Calu3 (cell line): ENCODE measurements around the gene GJB4. TPM values are rescaled to one million over a fixed set of nuclear protein-coding genes. Genes with fewer than 3 reads are reported as not detected.

Source experiments
- BruUV-seq: library from RNA; stranded (reverse); fragments of 400-500 nt; replicated peaks from 2 replicates; lab custom pipeline; 2021; lab: Mats Ljungman, UMichigan
- CTCF ChIA-PET: fragments of 300-600 bp; sonication (Branson Sonifier 250); formaldehyde crosslinking; loops from one replicate; lab custom pipeline; 2022; ENCODE audit warnings: antibody characterized with exemption; lab: Charles Lee
- DNase-seq: peaks from one replicate; pipeline ENCODE4 v3.0.0; 2022
- H3K27ac Mint-ChIP-seq: one replicate; pipeline ENCODE4 v1.8.0; 2022; ENCODE audit warnings: mixed read lengths; ENCODE audit not compliant: unreplicated experiment
- H3K27me3 Mint-ChIP-seq: one replicate; pipeline ENCODE4 v1.8.0; 2022; ENCODE audit warnings: mixed read lengths; ENCODE audit not compliant: unreplicated experiment
- H3K36me3 Mint-ChIP-seq: one replicate; pipeline ENCODE4 v1.8.0; 2022; ENCODE audit warnings: mild to moderate bottlenecking, moderate library complexity, mixed read lengths; ENCODE audit not compliant: insufficient read depth, unreplicated experiment
- H3K4me1 Mint-ChIP-seq: one replicate; pipeline ENCODE4 v1.8.0; 2022; ENCODE audit warnings: mild to moderate bottlenecking, low read depth, mixed read lengths; ENCODE audit not compliant: unreplicated experiment
- H3K4me3 Mint-ChIP-seq: one replicate; pipeline ENCODE4 v1.8.0; 2022; ENCODE audit warnings: mild to moderate bottlenecking, low read depth, moderate library complexity, mixed read lengths; ENCODE audit not compliant: unreplicated experiment
- H3K9me3 Mint-ChIP-seq: one replicate; pipeline ENCODE4 v1.8.0; 2022; ENCODE audit warnings: low read depth, mixed read lengths; ENCODE audit not compliant: unreplicated experiment
- intact Hi-C: fragments of 100-400 bp; cut with micrococcal nuclease; formaldehyde crosslinking; loops from one replicate; pipeline ENCODE4 v1.10.0; 2022; ENCODE audit not compliant: unreplicated experiment
- total RNA-seq: library from RNA; stranded (reverse); gene quantifications from 2 replicates; pipeline ENCODE4 v1.2.3, GENCODE V29; 2022
- TF ChIP-seq, protein P1 (sequence below): fragments of 200-600 bp; IDR thresholded peaks from one replicate; pipeline ENCODE4 v1.8.0; 2022; ENCODE audit warnings: antibody characterized with exemption; ENCODE audit not compliant: unreplicated experiment

GJB4 gene
- total RNA-seq, 1 experiment from 2014 or later: 2.5 TPM

DNA sequence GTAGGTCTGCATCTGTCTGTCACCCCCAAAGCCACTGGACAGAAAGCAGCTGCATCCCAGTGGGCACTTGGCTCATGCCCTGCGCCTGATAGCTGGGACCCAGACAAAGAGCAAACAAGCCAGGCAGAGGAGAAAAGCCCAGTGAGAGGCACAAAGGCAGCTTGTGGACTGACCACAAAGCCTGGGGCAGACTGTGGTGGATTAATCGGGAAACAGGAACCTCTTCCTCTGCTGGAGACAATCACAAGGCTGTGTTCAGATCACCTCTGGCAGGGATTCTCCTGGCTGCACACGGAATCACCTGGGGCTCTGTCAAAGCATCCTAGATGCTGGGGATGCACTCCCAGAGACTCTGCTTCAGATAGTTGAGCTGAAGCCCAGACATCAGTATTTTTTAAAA is 19.9 kb upstream of the GJB4 start:
- peaks cover 24% of the 10 kb centered on the region for H3K27me3 Mint-ChIP-seq
- no peak for DNase-seq
- H3K4me1 Mint-ChIP-seq: peaks cover 15% of the 10 kb centered on the region
- no peak overlapping the region for H3K4me3 Mint-ChIP-seq
- CTCF ChIA-PET: no interaction called here
- no TSS peak for BruUV-seq
- H3K9me3 Mint-ChIP-seq: no peaks in the 10 kb centered on the region
- no peak overlapping the region for H3K27ac Mint-ChIP-seq
- H3K36me3 Mint-ChIP-seq: no peaks in the 10 kb centered on the region
- TF ChIP-seq, protein P1, sequence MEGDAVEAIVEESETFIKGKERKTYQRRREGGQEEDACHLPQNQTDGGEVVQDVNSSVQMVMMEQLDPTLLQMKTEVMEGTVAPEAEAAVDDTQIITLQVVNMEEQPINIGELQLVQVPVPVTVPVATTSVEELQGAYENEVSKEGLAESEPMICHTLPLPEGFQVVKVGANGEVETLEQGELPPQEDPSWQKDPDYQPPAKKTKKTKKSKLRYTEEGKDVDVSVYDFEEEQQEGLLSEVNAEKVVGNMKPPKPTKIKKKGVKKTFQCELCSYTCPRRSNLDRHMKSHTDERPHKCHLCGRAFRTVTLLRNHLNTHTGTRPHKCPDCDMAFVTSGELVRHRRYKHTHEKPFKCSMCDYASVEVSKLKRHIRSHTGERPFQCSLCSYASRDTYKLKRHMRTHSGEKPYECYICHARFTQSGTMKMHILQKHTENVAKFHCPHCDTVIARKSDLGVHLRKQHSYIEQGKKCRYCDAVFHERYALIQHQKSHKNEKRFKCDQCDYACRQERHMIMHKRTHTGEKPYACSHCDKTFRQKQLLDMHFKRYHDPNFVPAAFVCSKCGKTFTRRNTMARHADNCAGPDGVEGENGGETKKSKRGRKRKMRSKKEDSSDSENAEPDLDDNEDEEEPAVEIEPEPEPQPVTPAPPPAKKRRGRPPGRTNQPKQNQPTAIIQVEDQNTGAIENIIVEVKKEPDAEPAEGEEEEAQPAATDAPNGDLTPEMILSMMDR: no peak
- intact Hi-C loops: loop anchor here (5.0 kb wide), 4 partner anchors 57 to 1107 kb away; no protein-coding TSS in a partner anchor

GRCh38 chr1:34740161-34740868 is 19.2 kb upstream of the GJB4 start:
- peaks cover 22% of the 10 kb centered on the region for H3K27me3 Mint-ChIP-seq
- no peak overlapping the region for H3K4me3 Mint-ChIP-seq
- H3K27ac Mint-ChIP-seq: no peak overlapping the region
- DNase-seq: no peak
- no peaks in the 10 kb centered on the region for H3K36me3 Mint-ChIP-seq
- BruUV-seq: no TSS peak
- intact Hi-C loops: loop anchor here (5.0 kb wide), 4 partner anchors 58 to 1108 kb away; no protein-coding TSS in a partner anchor
- H3K9me3 Mint-ChIP-seq: no peaks in the 10 kb centered on the region
- TF ChIP-seq, protein P1: no peak
- CTCF ChIA-PET: no interaction called here
- H3K4me1 Mint-ChIP-seq: peaks cover 15% of the 10 kb centered on the region

GRCh38 chr1:34742667-34743270 is 16.8 kb upstream of the GJB4 start:
- no peak overlapping the region for H3K4me3 Mint-ChIP-seq
- intact Hi-C loops: loop anchor here (1.0 to 5.0 kb wide), 6 partner anchors 60 to 1110 kb away; no protein-coding TSS in a partner anchor
- CTCF ChIA-PET: interaction anchor here (0.6 to 2.1 kb wide), 19 partner anchors 8 to 1007 kb away, joined by 3 to 10 read pairs (median 5); partner anchors contain the start of gene SMIM12
- H3K36me3 Mint-ChIP-seq: no peaks in the 10 kb centered on the region
- BruUV-seq: no TSS peak
- peaks cover 15% of the 10 kb centered on the region for H3K4me1 Mint-ChIP-seq
- H3K27ac Mint-ChIP-seq: no peak overlapping the region
- H3K27me3 Mint-ChIP-seq: no peaks in the 10 kb centered on the region
- DNase-seq: peak; percentile 95
- TF ChIP-seq, protein P1: peak; percentile 94
- no peaks in the 10 kb centered on the region for H3K9me3 Mint-ChIP-seq

DNA sequence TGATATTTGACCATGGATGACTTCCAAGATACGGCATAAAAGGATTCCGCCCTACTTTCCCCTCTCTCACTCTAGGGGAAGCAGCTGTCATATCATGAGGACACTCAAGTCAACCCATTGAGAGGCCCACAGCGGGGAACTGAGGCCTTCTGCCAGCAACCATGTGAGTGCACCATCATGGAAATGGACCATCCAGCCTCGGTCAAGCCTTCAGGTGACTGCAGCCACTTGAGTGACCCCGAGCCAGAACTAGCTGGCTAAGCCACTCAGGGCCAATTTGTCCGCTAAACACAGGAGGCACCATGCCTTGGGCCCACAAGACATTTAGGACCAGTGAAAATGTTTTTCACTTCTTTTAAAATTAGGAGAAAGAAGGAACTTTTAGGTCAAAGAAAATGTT is 15.8 kb upstream of the GJB4 start:
- no peaks in the 10 kb centered on the region for H3K36me3 Mint-ChIP-seq
- TF ChIP-seq, protein P1: no peak
- no TSS peak for BruUV-seq
- H3K27me3 Mint-ChIP-seq: no peaks in the 10 kb centered on the region
- no peaks in the 10 kb centered on the region for H3K9me3 Mint-ChIP-seq
- H3K27ac Mint-ChIP-seq: no peak overlapping the region
- CTCF ChIA-PET: interaction anchor here (1.5 to 2.1 kb wide), 4 partner anchors 36 to 284 kb away, joined by 4 to 9 read pairs (median 6); no protein-coding TSS in a partner anchor
- H3K4me3 Mint-ChIP-seq: no peak overlapping the region
- intact Hi-C loops: loop anchor here (2.0 to 5.0 kb wide), 5 partner anchors 61 to 1111 kb away; no protein-coding TSS in a partner anchor
- H3K4me1 Mint-ChIP-seq: peaks cover 15% of the 10 kb centered on the region
- DNase-seq: no peak
